ENCODE results near the gene TBX5.

The TBX5 gene

DNA sequence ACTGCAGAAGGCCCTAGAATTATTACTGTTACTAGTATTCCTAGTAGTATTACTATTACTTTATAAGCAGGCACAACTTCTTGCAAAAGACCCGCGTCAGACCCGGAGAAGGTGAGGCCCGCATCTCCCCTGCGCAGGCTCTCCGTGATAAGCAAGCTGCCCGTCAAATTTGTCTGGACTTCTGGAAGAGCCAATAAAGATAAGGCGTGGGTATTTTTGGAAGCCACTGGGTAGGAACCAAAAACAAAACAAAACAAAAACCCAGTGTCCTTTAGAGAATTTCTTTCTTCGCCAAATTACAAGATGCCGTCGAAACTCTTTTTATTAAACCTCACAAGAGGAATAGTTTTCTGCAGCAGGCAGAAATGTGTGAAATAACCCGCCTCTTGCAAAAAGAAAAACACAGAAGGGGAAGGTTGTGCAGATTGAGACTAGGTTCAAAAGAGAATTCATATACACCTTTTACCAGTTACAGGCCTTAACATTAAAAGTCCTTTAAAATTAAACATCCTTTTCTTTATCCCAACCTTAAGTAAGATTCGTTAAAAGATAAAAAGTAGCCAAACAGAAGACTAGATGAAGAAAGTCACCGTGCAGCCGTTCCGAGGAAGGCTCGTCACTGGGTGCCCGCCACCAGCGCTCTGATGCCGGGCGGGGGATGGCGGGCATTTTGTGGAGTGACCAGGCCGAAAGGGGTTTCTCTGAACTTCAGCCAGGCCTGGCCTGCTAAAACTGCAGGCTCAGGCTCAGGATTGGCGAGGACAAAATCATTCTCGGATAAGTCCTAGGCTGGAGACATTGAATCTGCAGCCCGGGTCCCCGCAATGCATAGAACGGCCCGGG lies 1.6 kb downstream of the TBX5 start:
- in situ Hi-C loops (cut with MboI; ENCODE audit: low sequenced_read_pairs, unreplicated experiment): loop anchor here (25.0 kb wide), 1 partner anchor 942 kb away; the partner anchor contains the start of gene LHX5
- TF ChIP-seq, protein P1, sequence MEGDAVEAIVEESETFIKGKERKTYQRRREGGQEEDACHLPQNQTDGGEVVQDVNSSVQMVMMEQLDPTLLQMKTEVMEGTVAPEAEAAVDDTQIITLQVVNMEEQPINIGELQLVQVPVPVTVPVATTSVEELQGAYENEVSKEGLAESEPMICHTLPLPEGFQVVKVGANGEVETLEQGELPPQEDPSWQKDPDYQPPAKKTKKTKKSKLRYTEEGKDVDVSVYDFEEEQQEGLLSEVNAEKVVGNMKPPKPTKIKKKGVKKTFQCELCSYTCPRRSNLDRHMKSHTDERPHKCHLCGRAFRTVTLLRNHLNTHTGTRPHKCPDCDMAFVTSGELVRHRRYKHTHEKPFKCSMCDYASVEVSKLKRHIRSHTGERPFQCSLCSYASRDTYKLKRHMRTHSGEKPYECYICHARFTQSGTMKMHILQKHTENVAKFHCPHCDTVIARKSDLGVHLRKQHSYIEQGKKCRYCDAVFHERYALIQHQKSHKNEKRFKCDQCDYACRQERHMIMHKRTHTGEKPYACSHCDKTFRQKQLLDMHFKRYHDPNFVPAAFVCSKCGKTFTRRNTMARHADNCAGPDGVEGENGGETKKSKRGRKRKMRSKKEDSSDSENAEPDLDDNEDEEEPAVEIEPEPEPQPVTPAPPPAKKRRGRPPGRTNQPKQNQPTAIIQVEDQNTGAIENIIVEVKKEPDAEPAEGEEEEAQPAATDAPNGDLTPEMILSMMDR (IDR thresholded peaks at IDR 0.05; ENCODE audit: borderline replicate concordance, control extremely low read depth, extremely low read depth, insufficient read depth, missing control alignments): no peak

GRCh38 chr12:114403690-114404066 lies 2.3 kb downstream of the TBX5 start:
- TF ChIP-seq, protein P1 (IDR thresholded peaks at IDR 0.05; ENCODE audit: borderline replicate concordance, control extremely low read depth, extremely low read depth, insufficient read depth, missing control alignments): no peak
- in situ Hi-C loops (cut with MboI; ENCODE audit: low sequenced_read_pairs, unreplicated experiment): loop anchor here (25.0 kb wide), 1 partner anchor 941 kb away; the partner anchor contains the start of gene LHX5
- no peak for DNase-seq (ENCODE audit: low spot score)

More for the DNA sequence above, 1.6 kb downstream of the TBX5 start:
- DNase-seq (ENCODE audit: low spot score): peak; percentile 9

GRCh38 chr12:114403011-114403689 lies 2.8 kb downstream of the TBX5 start:
- in situ Hi-C loops (cut with MboI; ENCODE audit: low sequenced_read_pairs, unreplicated experiment): loop anchor here (25.0 kb wide), 1 partner anchor 941 kb away; the partner anchor contains the start of gene LHX5
- TF ChIP-seq, protein P1 (IDR thresholded peaks at IDR 0.05; ENCODE audit: borderline replicate concordance, control extremely low read depth, extremely low read depth, insufficient read depth, missing control alignments): no peak
- peak; percentile 15 for DNase-seq (ENCODE audit: low spot score)

- no peak for DNase-seq (ENCODE audit: low spot score)
- TF ChIP-seq, protein P1 (IDR thresholded peaks at IDR 0.05; ENCODE audit: borderline replicate concordance, control extremely low read depth, extremely low read depth, insufficient read depth, missing control alignments): no peak
- in situ Hi-C loops (cut with MboI; ENCODE audit: low sequenced_read_pairs, unreplicated experiment): loop anchor here (25.0 kb wide), 1 partner anchor 940 kb away; the partner anchor contains the start of gene LHX5
These were observed 3.7 kb downstream of the TBX5 start for GRCh38 chr12:114402084-114402717.

DNA sequence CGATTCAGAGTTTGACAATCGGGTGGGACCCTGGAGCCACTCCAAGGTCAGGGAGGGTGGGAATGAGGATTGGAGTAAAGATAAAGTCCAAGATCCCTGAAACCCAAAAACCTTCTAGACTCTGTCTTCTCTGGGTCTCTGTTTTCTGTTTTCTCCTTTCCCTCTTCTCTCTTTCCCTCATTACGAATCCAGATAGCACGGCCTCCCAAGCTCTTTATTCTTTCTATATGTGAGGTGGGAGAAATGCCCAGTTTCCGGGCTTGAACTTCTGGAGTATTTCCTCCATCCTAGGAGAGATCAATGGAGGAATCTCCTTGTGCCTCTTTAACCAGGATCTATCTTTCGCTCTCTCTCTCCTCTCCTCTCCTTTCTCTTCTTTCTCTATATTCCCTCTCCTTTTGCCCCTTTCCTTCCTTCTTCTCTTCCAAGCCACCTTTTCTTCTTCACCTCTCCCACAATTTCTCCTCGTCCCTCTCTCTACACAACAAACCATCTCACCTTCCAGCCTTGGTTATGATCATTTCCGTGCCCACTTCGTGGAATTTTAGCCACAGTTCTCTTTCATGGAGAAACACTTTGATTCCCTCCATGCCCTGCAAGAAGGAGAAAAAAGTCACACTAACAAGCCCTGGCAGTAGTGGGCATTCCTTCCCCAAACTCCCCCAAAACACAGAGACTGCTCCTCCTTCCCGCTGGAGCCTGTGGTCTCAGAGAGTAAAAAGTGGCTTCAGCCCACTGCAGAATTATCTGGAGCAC lies 4.4 kb downstream of the TBX5 start:
- peak; percentile 9 for DNase-seq (ENCODE audit: low spot score)
- in situ Hi-C loops (cut with MboI; ENCODE audit: low sequenced_read_pairs, unreplicated experiment): loop anchor here (25.0 kb wide), 1 partner anchor 939 kb away; the partner anchor contains the start of gene LHX5
- TF ChIP-seq, protein P1 (IDR thresholded peaks at IDR 0.05; ENCODE audit: borderline replicate concordance, control extremely low read depth, extremely low read depth, insufficient read depth, missing control alignments): no peak

Measured in GM13976 (cell line).